ENCODE results near the gene PRPF38B. TPM values are rescaled to one million over a fixed set of nuclear protein-coding genes. Genes with fewer than 3 reads are reported as not detected.

Gene PRPF38B
- total and polyA plus RNA-seq, 8 donors, result 17.1 to 82.3 (median 31.9) TPM

- Histone ChIP-seq H3K27ac (no peak overlapping the region), H3K27me3 (peaks cover 0 to 8% (median 0%) of the 10 kb centered on the region in 3 donors), H3K9me3 (no peaks in the 10 kb centered on the region), H3K4me1 (no peaks in the 10 kb centered on the region), H3K4me3 (no peak overlapping the region), H3K36me3 (no peaks in the 10 kb centered on the region)
- TF ChIP-seq CTCF (IDR thresholded peaks at IDR 0.05) (no peak), POLR2A (IDR thresholded peaks at IDR 0.05) (no peak), EP300 (IDR thresholded peaks at IDR 0.05) (no peak), POLR2AphosphoS5 (IDR thresholded peaks at IDR 0.05) (no peak)
- no peak for DNase-seq
- intact Hi-C loops (cut with DNase I; ENCODE audit: low total_unique reads), result no loop called here
- WGBS, 5 donors, result 77 to 86% (median 81%) methylated on average over 7 of the region's 7 CpGs
Measured at GRCh38 chr1:108669679-108670078, 22.4 kb upstream of the PRPF38B start.

- TF ChIP-seq POLR2A (IDR thresholded peaks at IDR 0.05), result no peak
- no peak for TF ChIP-seq POLR2AphosphoS5 (IDR thresholded peaks at IDR 0.05)
- TF ChIP-seq EP300 (IDR thresholded peaks at IDR 0.05), result no peak
- TF ChIP-seq CTCF (IDR thresholded peaks at IDR 0.05), result no peak
- Histone ChIP-seq H3K4me3 (no peak overlapping the region), H3K9me3 (no peaks in the 10 kb centered on the region), H3K36me3 (no peaks in the 10 kb centered on the region), H3K27me3 (peaks cover 0 to 8% (median 0%) of the 10 kb centered on the region in 3 donors), H3K27ac (no peak overlapping the region), H3K4me1 (no peaks in the 10 kb centered on the region)
- DNase-seq, result no peak
- intact Hi-C loops (cut with DNase I; ENCODE audit: low total_unique reads), result no loop called here
- 85 to 93% (median 92%) methylated on average over 5 of the region's 5 CpGs for WGBS, 5 donors
Measured at GRCh38 chr1:108670131-108670773, 21.9 kb upstream of the PRPF38B start.

- Histone ChIP-seq H3K27me3 (peaks cover 0 to 8% (median 0%) of the 10 kb centered on the region in 3 donors), H3K4me3 (no peak overlapping the region), H3K36me3 (no peaks in the 10 kb centered on the region), H3K9me3 (no peaks in the 10 kb centered on the region), H3K4me1 (no peaks in the 10 kb centered on the region), H3K27ac (no peak overlapping the region)
- no peak for TF ChIP-seq POLR2A (IDR thresholded peaks at IDR 0.05)
- no peak for TF ChIP-seq EP300 (IDR thresholded peaks at IDR 0.05)
- no peak for TF ChIP-seq POLR2AphosphoS5 (IDR thresholded peaks at IDR 0.05)
- TF ChIP-seq CTCF (IDR thresholded peaks at IDR 0.05), result no peak
- WGBS, 5 donors, result 82 to 96% (median 90%) methylated on average over 2 of the region's 2 CpGs
- DNase-seq, result no peak
- intact Hi-C loops (cut with DNase I; ENCODE audit: low total_unique reads), result no loop called here
Measured at GRCh38 chr1:108671143-108671542, 21.0 kb upstream of the PRPF38B start.

- TF ChIP-seq POLR2A (IDR thresholded peaks at IDR 0.05) (no peak), CTCF (IDR thresholded peaks at IDR 0.05) (no peak), POLR2AphosphoS5 (IDR thresholded peaks at IDR 0.05) (no peak), EP300 (IDR thresholded peaks at IDR 0.05) (no peak)
- H3K27ac ChIP-seq, result no peak overlapping the region
- no peaks in the 10 kb centered on the region for H3K9me3 ChIP-seq
- peaks cover 0 to 5% (median 0%) of the 10 kb centered on the region in 3 donors for H3K27me3 ChIP-seq
- WGBS, 5 donors, result 75 to 86% (median 78%) methylated on average over 4 of the region's 4 CpGs
- no peaks in the 10 kb centered on the region for H3K36me3 ChIP-seq
- H3K4me3 ChIP-seq, result no peak overlapping the region
- intact Hi-C loops (cut with DNase I; ENCODE audit: low total_unique reads), result no loop called here
- DNase-seq, result no peak
- H3K4me1 ChIP-seq, result no peaks in the 10 kb centered on the region
Measured at GRCh38 chr1:108678706-108679105, 13.4 kb upstream of the PRPF38B start.

Measured in stomach (tissue), 9 donors.